Endothelial cell of umbilical vein (primary cell): ENCODE data around the gene C1QTNF8. TPM values are rescaled to one million over a fixed set of nuclear protein-coding genes. Genes with fewer than 3 reads are reported as not detected.

Experiments
- BruUV-seq: library from RNA; stranded (reverse); fragments of 400-500 nt; replicated peaks from 2 replicates; lab custom pipeline; 2021; lab: Mats Ljungman, UMichigan
- CTCF ChIA-PET: fragments of 300-600, 350-600 bp; sonication (Branson Sonifier 250); formaldehyde crosslinking; loops from one replicate; lab custom pipeline; 2021; ENCODE audit warnings: antibody characterized with exemption, inconsistent platforms; lab: Charles Lee
- POLR2A ChIA-PET: fragments of 300-600, 350-600 bp; sonication (Branson Sonifier 250); formaldehyde crosslinking; loops from one replicate; lab custom pipeline; 2021; ENCODE audit warnings: antibody characterized with exemption, inconsistent platforms; lab: Charles Lee
- DNase-seq: peaks from one replicate; pipeline ENCODE4 v3.0.0-alpha.2; 2011; ENCODE audit warnings: low read depth, low spot score
- FAIRE-seq: peaks from 2 replicates; lab custom pipeline; 2011; peaks lifted over from hg19 to GRCh38; lab: Jason Lieb, UNC
- H2AFZ ChIP-seq: 2 replicates; pipeline ENCODE4 v1.6.0; 2012; ENCODE audit warnings: low read depth, low read length, control low read depth, inconsistent platforms
- H3K27ac ChIP-seq: 2 replicates; pipeline ENCODE4 v1.5.1; 2011; ENCODE audit warnings: low read depth, mild to moderate bottlenecking, control low read depth, low read length, moderate library complexity; ENCODE audit not compliant: insufficient read depth
- H3K27me3 ChIP-seq, 2 experiments: 2 replicates each; pipeline versions ENCODE4 v1.6.0 to v1.6.1; 2011; ENCODE audit warnings: low read length in 2 of 2, mixed read lengths in 1 of 2; ENCODE audit not compliant: control insufficient read depth in 2 of 2, insufficient read depth in 2 of 2
- H3K36me3 ChIP-seq, 2 experiments: 2 replicates in 1 of 2; 3 replicates in 1 of 2; pipeline ENCODE4 v1.5.1; 2011; ENCODE audit warnings: low read length in 2 of 2, mild to moderate bottlenecking in 1 of 2, moderate library complexity in 1 of 2; ENCODE audit not compliant: control insufficient read depth in 2 of 2, insufficient read depth in 2 of 2; ENCODE audit errors: extremely low read depth in 1 of 2
- H3K4me1 ChIP-seq: 3 replicates; pipeline ENCODE4 v1.5.1; 2011; ENCODE audit warnings: mild to moderate bottlenecking, low read length; ENCODE audit not compliant: control insufficient read depth, insufficient read depth; ENCODE audit errors: extremely low read depth
- H3K4me2 ChIP-seq: 2 replicates; pipeline ENCODE4 v1.6.1; 2011; ENCODE audit warnings: low read length, control low read depth, mixed read lengths; ENCODE audit not compliant: insufficient read depth
- H3K4me3 ChIP-seq, 3 experiments: fragments of 200-600 bp in 1 of 3; sonication (generic), shearing (Covaris generic) in 1 of 3; replicated peaks in 1 of 3; 2 replicates each; pipeline ENCODE4 v1.5.1; 2011 to 2016; ENCODE audit warnings: control low read depth in 3 of 3, low read length in 3 of 3, mild to moderate bottlenecking in 2 of 3, inconsistent platforms in 1 of 3, low read depth in 1 of 3, moderate library complexity in 1 of 3; ENCODE audit not compliant: insufficient read depth in 1 of 3
- H3K79me2 ChIP-seq: 2 replicates; pipeline ENCODE4 v1.6.0; 2012; ENCODE audit warnings: low read length, inconsistent platforms; ENCODE audit not compliant: control insufficient read depth, insufficient read depth
- H3K9ac ChIP-seq: replicated peaks from 2 replicates; pipeline ENCODE3; 2011; ENCODE audit warnings: low read length, control low read depth; ENCODE audit not compliant: insufficient read depth; ENCODE audit errors: extremely low read depth
- H3K9me1 ChIP-seq: replicated peaks from 3 replicates; pipeline ENCODE4 v1.6.0; 2011; ENCODE audit warnings: mild to moderate bottlenecking, low read length; ENCODE audit not compliant: control insufficient read depth, insufficient read depth; ENCODE audit errors: extremely low read depth
- H3K9me3 ChIP-seq: replicated peaks from 2 replicates; pipeline ENCODE4 v1.5.1; 2012; ENCODE audit warnings: low read length, inconsistent platforms; ENCODE audit not compliant: control insufficient read depth, insufficient read depth
- H4K20me1 ChIP-seq: replicated peaks from 2 replicates; pipeline ENCODE3; 2011; ENCODE audit warnings: mild to moderate bottlenecking, low read length; ENCODE audit not compliant: control insufficient read depth, insufficient read depth; ENCODE audit errors: extremely low read depth
- CTCF ChIP-seq, 2 donors: IDR thresholded peaks; 1 replicate in 1 of 2; 2 replicates in 1 of 2; pipeline ENCODE4 v1.5.1; 2011; ENCODE audit warnings: low read length in 2 of 2, mild to moderate bottlenecking in 2 of 2, moderate library complexity in 2 of 2, control low read depth in 1 of 2, inconsistent platforms in 1 of 2, low read depth in 1 of 2; ENCODE audit not compliant: insufficient read depth in 1 of 2; ENCODE audit errors: extremely low read depth in 1 of 2
- EZH2 ChIP-seq: IDR thresholded peaks from 2 replicates; pipeline ENCODE4 v1.6.1; 2012; ENCODE audit warnings: borderline replicate concordance, low read depth, mild to moderate bottlenecking, moderate library complexity, low read length, inconsistent platforms; ENCODE audit not compliant: severe bottlenecking
- FOS ChIP-seq: IDR thresholded peaks from 2 replicates; pipeline ENCODE4 v1.6.1; 2011; ENCODE audit warnings: mild to moderate bottlenecking, low read length, moderate library complexity, borderline replicate concordance; ENCODE audit not compliant: insufficient read depth
- GATA2 ChIP-seq: IDR thresholded peaks from 2 replicates; pipeline ENCODE4 v1.7.0; 2011; ENCODE audit warnings: low read depth, mild to moderate bottlenecking, moderate library complexity, mixed read lengths, low read length; ENCODE audit not compliant: insufficient read length, insufficient read depth
- JUN ChIP-seq: IDR thresholded peaks from 2 replicates; pipeline ENCODE4 v1.6.1; 2011; ENCODE audit warnings: borderline replicate concordance, low read depth; ENCODE audit not compliant: insufficient read length, insufficient read depth
- MAX ChIP-seq: IDR thresholded peaks from 2 replicates; pipeline ENCODE4 v1.6.1; 2011; ENCODE audit not compliant: insufficient read depth, insufficient read length
- MYC ChIP-seq: IDR thresholded peaks from one replicate; pipeline ENCODE4 v1.6.1; 2011; ENCODE audit warnings: mild to moderate bottlenecking, low read depth, low read length
- POLR2A ChIP-seq: IDR thresholded peaks from 2 replicates; pipeline ENCODE4 v1.6.1; 2012; ENCODE audit warnings: low read depth, mild to moderate bottlenecking, control low read depth, low read length
- POLR2AphosphoS5 ChIP-seq: IDR thresholded peaks from 2 replicates; pipeline ENCODE4 v1.6.1; 2012; ENCODE audit warnings: low read depth, mild to moderate bottlenecking, control low read depth, low read length, moderate library complexity; ENCODE audit not compliant: insufficient read depth
- dilution Hi-C: fragments of 300-500 bp; cut with MboI; formaldehyde crosslinking; loops from one replicate; pipeline ENCODE4 v1.15.0; 2019; ENCODE audit warnings: low sequenced_read_pairs; ENCODE audit not compliant: extremely low pct_ligation_motif_present
- intact Hi-C: fragments of 100-400 bp; cut with micrococcal nuclease; formaldehyde crosslinking; loops from one replicate; pipeline ENCODE4 v1.10.0; 2022
- polyA plus RNA-seq, 4 experiments: library from polyadenylated mRNA; depleted of rRNA in 3 of 4; stranded (reverse) in 3 of 4; unstranded in 1 of 4; fragments of >200 nt; gene quantifications; 2 replicates each; pipeline versions ENCODE4 v1.2.1 to v1.2.3, GENCODE V29; 2011 to 2012; ENCODE audit warnings: missing spikeins in 1 of 4
- total RNA-seq: library from RNA; stranded (reverse); gene quantifications from 2 replicates; pipeline ENCODE4 v1.2.3, GENCODE V29; 2021

C1QTNF8 gene
- total and polyA plus RNA-seq, 2 donors (not counting 3 experiments of a cell fraction or from before 2014, with no cell fraction given): not detected

GRCh38 chr16:1117176-1117900, 21.3 kb upstream of the C1QTNF8 start:
- no peaks in the 10 kb centered on the region for H3K36me3 ChIP-seq
- no peak overlapping the region for H3K27ac ChIP-seq
- no TSS peak for BruUV-seq
- TF ChIP-seq MYC (no peak), FOS (no peak)
- CTCF ChIA-PET: no interaction called here
- no peaks in the 10 kb centered on the region for H3K79me2 ChIP-seq
- H3K27me3 ChIP-seq: no peaks in the 10 kb centered on the region
- no peak overlapping the region for H3K9ac ChIP-seq
- POLR2A ChIA-PET: no interaction called here
- H3K4me1 ChIP-seq: no peaks in the 10 kb centered on the region
- intact Hi-C loops: no loop called here
- DNase-seq (no peak), FAIRE-seq (no peak)
- H2AFZ ChIP-seq: no peak overlapping the region
- H4K20me1 ChIP-seq: no peaks in the 10 kb centered on the region
- H3K4me3 ChIP-seq: no peak overlapping the region
- no peaks in the 10 kb centered on the region for H3K9me1 ChIP-seq
- no peak overlapping the region for H3K4me2 ChIP-seq
- H3K9me3 ChIP-seq: no peaks in the 10 kb centered on the region
- dilution Hi-C loops: no loop called here

DNA sequence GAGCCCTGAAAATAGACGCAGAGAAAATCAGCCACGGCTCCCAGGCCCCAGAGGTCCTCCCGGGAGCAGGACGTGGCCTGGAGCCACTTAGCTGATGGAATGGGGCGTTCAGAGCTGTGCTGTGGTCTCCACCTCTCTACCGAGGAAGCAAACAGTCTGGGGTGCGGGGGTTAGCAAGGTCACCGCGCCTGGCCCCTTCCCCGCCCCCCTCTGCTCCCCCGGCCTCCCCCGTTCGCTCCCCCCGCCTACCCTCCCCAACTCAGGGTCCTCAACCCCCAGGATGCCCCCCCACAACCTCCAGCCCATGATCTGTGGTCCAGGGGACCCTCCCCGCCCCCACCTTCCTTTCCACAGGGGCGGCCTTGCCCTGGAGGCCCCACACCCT, 20.6 kb upstream of the C1QTNF8 start:
- FAIRE-seq: no peak
- Histone ChIP-seq H3K27me3 (no peaks in the 10 kb centered on the region), H3K36me3 (no peaks in the 10 kb centered on the region), H3K4me1 (no peaks in the 10 kb centered on the region), H3K4me3 (no peak overlapping the region), H3K9me1 (no peaks in the 10 kb centered on the region), H3K9ac (no peak overlapping the region), H3K9me3 (no peaks in the 10 kb centered on the region), H3K27ac (no peak overlapping the region), H2AFZ (no peak overlapping the region), H3K4me2 (no peak overlapping the region), H4K20me1 (no peaks in the 10 kb centered on the region), H3K79me2 (no peaks in the 10 kb centered on the region)
- DNase-seq: no peak
- intact Hi-C loops: no loop called here
- dilution Hi-C loops: no loop called here
- BruUV-seq: no TSS peak
- CTCF ChIA-PET: no interaction called here
- POLR2A ChIA-PET: no interaction called here
- no peak for TF ChIP-seq MYC
- no peak for TF ChIP-seq JUN
- no peak for TF ChIP-seq POLR2AphosphoS5
- no peak for TF ChIP-seq GATA2
- TF ChIP-seq CTCF (IDR thresholded peaks at IDR 0.05; ENCODE audit: extremely low read depth in 1 of 2, insufficient read depth in 1 of 2, low read depth in 1 of 2, low read length in 2 of 2): no peak
- no peak for TF ChIP-seq MAX
- TF ChIP-seq EZH2: no peak
- no peak for TF ChIP-seq POLR2A
- no peak for TF ChIP-seq FOS
